Stomach (tissue), 4 donors: ENCODE measurements around the gene TTC28.

ENCODE experiments used
- POLR2A ChIP-seq, 4 donors: fragments of 450-650 bp; IDR thresholded peaks; one replicate each; pipeline ENCODE4 v1.6.1; 2016; ENCODE audit warnings: antibody characterized with exemption in 4 of 4, control low read depth in 2 of 4, mild to moderate bottlenecking in 1 of 4, moderate library complexity in 1 of 4
- POLR2AphosphoS5 ChIP-seq, 3 donors: sonication (generic); formaldehyde crosslinking; IDR thresholded peaks; one replicate each; pipeline ENCODE4 v1.6.1; 2016; ENCODE audit warnings: antibody characterized with exemption in 3 of 3
- TF ChIP-seq, protein P1 (sequence below), 7 experiments: fragments of 450-650 bp in 4 of 7; fragments of 200-600 bp in 3 of 7; sonication (generic) in 3 of 7; IDR thresholded peaks; one replicate each; pipeline ENCODE4 v1.5.1; 2016 to 2019; ENCODE audit warnings: antibody characterized with exemption in 7 of 7, control low read depth in 2 of 7, mild to moderate bottlenecking in 1 of 7

DNA sequence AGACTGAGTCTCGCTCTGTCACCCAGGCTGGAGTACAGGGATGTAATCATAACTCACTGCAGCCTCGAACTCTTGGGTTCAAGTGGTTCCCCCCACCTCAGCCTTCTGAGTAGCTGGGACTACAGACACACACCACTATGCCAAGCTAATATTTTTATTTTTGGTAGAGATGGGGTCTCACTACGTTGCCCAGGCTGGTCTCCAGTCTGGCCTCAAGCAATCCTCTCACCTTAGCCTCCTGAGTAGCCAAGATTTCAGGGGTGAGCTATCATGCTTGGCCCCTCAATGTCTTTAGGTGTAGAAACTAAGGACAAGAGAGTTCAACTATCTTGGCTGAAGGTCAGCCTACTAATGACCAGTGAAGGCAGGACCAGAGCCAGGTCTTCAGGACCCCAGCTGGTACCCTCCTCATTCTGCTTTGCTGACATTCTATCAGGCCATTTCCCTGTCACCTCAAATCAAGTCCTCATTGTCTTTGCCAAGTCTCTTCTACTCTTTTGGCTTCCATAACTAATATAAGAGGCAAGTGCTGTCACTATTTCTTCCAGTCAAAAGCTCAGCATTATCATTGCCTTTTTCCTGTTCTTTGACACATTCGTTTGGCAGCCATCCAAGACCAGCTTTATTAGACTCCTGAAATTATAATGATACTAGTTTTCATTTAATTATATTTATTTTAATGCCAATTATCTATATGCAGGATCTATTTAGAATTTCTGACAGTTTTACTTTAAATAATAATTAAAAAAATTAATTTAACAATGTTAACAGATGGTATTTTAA, 496.4 kb downstream of the TTC28 start:
- TF ChIP-seq POLR2A (IDR thresholded peaks at IDR 0.05) (no peak), POLR2AphosphoS5 (IDR thresholded peaks at IDR 0.05) (no peak)
- TF ChIP-seq, protein P1, sequence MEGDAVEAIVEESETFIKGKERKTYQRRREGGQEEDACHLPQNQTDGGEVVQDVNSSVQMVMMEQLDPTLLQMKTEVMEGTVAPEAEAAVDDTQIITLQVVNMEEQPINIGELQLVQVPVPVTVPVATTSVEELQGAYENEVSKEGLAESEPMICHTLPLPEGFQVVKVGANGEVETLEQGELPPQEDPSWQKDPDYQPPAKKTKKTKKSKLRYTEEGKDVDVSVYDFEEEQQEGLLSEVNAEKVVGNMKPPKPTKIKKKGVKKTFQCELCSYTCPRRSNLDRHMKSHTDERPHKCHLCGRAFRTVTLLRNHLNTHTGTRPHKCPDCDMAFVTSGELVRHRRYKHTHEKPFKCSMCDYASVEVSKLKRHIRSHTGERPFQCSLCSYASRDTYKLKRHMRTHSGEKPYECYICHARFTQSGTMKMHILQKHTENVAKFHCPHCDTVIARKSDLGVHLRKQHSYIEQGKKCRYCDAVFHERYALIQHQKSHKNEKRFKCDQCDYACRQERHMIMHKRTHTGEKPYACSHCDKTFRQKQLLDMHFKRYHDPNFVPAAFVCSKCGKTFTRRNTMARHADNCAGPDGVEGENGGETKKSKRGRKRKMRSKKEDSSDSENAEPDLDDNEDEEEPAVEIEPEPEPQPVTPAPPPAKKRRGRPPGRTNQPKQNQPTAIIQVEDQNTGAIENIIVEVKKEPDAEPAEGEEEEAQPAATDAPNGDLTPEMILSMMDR (IDR thresholded peaks at IDR 0.05): no peak
